Keratinocyte (primary cell): ENCODE measurements around the gene GFI1. TPM values are rescaled to one million over a fixed set of nuclear protein-coding genes. Genes with fewer than 3 reads are reported as not detected.

Experiments
- DNase-seq: peaks from one replicate; pipeline ENCODE4 v3.0.0-alpha.2; 2011; ENCODE audit warnings: low read depth, missing footprints, low spot score
- FAIRE-seq: peaks from 2 replicates; lab custom pipeline; 2011; peaks lifted over from hg19 to GRCh38; lab: Jason Lieb, UNC
- H2AFZ ChIP-seq: 2 replicates; pipeline ENCODE4 v1.6.0; 2012; ENCODE audit warnings: low read length, control low read depth, inconsistent platforms; ENCODE audit not compliant: control insufficient read depth
- H3K27ac ChIP-seq: 2 replicates; pipeline ENCODE4 v1.5.1; 2011; ENCODE audit warnings: low read length; ENCODE audit not compliant: control insufficient read depth, insufficient read depth
- H3K27me3 ChIP-seq: 3 replicates; pipeline ENCODE4 v1.6.0; 2011; ENCODE audit warnings: low read length; ENCODE audit not compliant: control insufficient read depth, insufficient read depth; ENCODE audit errors: extremely low read depth
- H3K36me3 ChIP-seq, 2 experiments: 2 replicates in 1 of 2; 3 replicates in 1 of 2; pipeline ENCODE4 v1.5.1; 2011; ENCODE audit warnings: low read length in 2 of 2, mild to moderate bottlenecking in 1 of 2; ENCODE audit not compliant: control insufficient read depth in 2 of 2, insufficient read depth in 2 of 2; ENCODE audit errors: extremely low read depth in 1 of 2
- H3K4me1 ChIP-seq: 3 replicates; pipeline ENCODE4 v1.5.1; 2011; ENCODE audit warnings: low read length; ENCODE audit not compliant: control insufficient read depth, insufficient read depth; ENCODE audit errors: extremely low read depth
- H3K4me2 ChIP-seq: 3 replicates; pipeline ENCODE4 v1.6.0; 2011; ENCODE audit warnings: low read depth, low read length; ENCODE audit not compliant: control insufficient read depth, insufficient read depth; ENCODE audit errors: extremely low read depth
- H3K4me3 ChIP-seq, 3 experiments: fragments of 200-600 bp in 1 of 3; sonication (generic) in 1 of 3; 2 replicates in 2 of 3; 3 replicates in 1 of 3; pipeline ENCODE4 v1.5.1; 2011 to 2016; ENCODE audit warnings: low read length in 3 of 3, mild to moderate bottlenecking in 3 of 3, control low read depth in 2 of 3, inconsistent platforms in 1 of 3, low read depth in 1 of 3, mixed read lengths in 1 of 3, mixed run types in 1 of 3, moderate library complexity in 1 of 3; ENCODE audit not compliant: control insufficient read depth in 2 of 3, insufficient read depth in 2 of 3; ENCODE audit errors: extremely low read depth in 1 of 3
- H3K79me2 ChIP-seq: 2 replicates; pipeline ENCODE4 v1.6.0; 2012; ENCODE audit warnings: low read length; ENCODE audit not compliant: control insufficient read depth, insufficient read depth
- H3K9ac ChIP-seq: 3 replicates; pipeline ENCODE4 v1.6.0; 2011; ENCODE audit warnings: low read length; ENCODE audit not compliant: control insufficient read depth, insufficient read depth; ENCODE audit errors: extremely low read depth
- H3K9me1 ChIP-seq: 3 replicates; pipeline ENCODE4 v1.6.0; 2011; ENCODE audit warnings: low read length; ENCODE audit not compliant: control insufficient read depth, insufficient read depth; ENCODE audit errors: extremely low read depth
- H3K9me3 ChIP-seq: 2 replicates; pipeline ENCODE4 v1.5.1; 2012; ENCODE audit warnings: low read depth, low read length; ENCODE audit not compliant: control insufficient read depth
- H4K20me1 ChIP-seq: 3 replicates; pipeline ENCODE4 v1.6.0; 2011; ENCODE audit warnings: low read length; ENCODE audit not compliant: control insufficient read depth, insufficient read depth; ENCODE audit errors: extremely low read depth
- CTCF ChIP-seq, 3 experiments: IDR thresholded peaks in 1 of 3; conservative IDR thresholded peaks in 1 of 3; optimal IDR thresholded peaks in 1 of 3; 2 replicates in 2 of 3; 3 replicates in 1 of 3; pipeline versions ENCODE3 to v1.5.1; 2011; ENCODE audit warnings: low read length in 3 of 3, mild to moderate bottlenecking in 3 of 3, moderate library complexity in 2 of 3, control low read depth in 1 of 3, inconsistent platforms in 1 of 3; ENCODE audit not compliant: insufficient read depth in 2 of 3; ENCODE audit errors: extremely low read depth in 1 of 3
- EZH2 ChIP-seq: IDR thresholded peaks from one replicate; pipeline ENCODE4 v1.6.1; 2012; ENCODE audit warnings: inconsistent platforms, mild to moderate bottlenecking, low read length, moderate library complexity
- dilution Hi-C: fragments of 300-500 bp; cut with MboI; formaldehyde crosslinking; loops from one replicate; pipeline ENCODE4 v1.7.0; 2020; ENCODE audit warnings: low sequenced_read_pairs; ENCODE audit not compliant: extremely low pct_ligation_motif_present
- polyA plus RNA-seq, 5 experiments: library from polyadenylated mRNA; depleted of rRNA in 3 of 5; stranded (reverse) in 3 of 5; stranded (forward) in 1 of 5; unstranded in 1 of 5; fragments of >200 nt; gene quantifications; 1 replicate in 1 of 5; 2 replicates in 3 of 5; 3 replicates in 1 of 5; pipeline versions ENCODE4 v1.2.1 to v1.2.3, GENCODE V29; 2011 to 2012; ENCODE audit warnings: missing spikeins in 2 of 5, low read depth in 1 of 5, low replicate concordance in 1 of 5

GFI1 gene
- polyA plus RNA-seq, 1 donor (not counting 4 experiments of a cell fraction or from before 2014, with no cell fraction given), result 0.17 TPM

- H3K9ac ChIP-seq, result no peak overlapping the region
- H3K4me2 ChIP-seq, result no peak overlapping the region
- DNase-seq, result no peak
- dilution Hi-C loops, result no loop called here
- no peaks in the 10 kb centered on the region for H3K9me1 ChIP-seq
- no peaks in the 10 kb centered on the region for H3K36me3 ChIP-seq
- H3K27ac ChIP-seq, result no peak overlapping the region
- no peaks in the 10 kb centered on the region for H4K20me1 ChIP-seq
- no peaks in the 10 kb centered on the region for H3K79me2 ChIP-seq
- H3K4me3 ChIP-seq, result no peak overlapping the region
- H3K9me3 ChIP-seq, result no peaks in the 10 kb centered on the region
- H2AFZ ChIP-seq, result no peak overlapping the region
- no peaks in the 10 kb centered on the region for H3K4me1 ChIP-seq
- no peak for FAIRE-seq
- H3K27me3 ChIP-seq, result peaks cover 12% of the 10 kb centered on the region
- no peak for TF ChIP-seq EZH2
- TF ChIP-seq CTCF (optimal IDR thresholded peaks at IDR 0.05 in 1 of 3, IDR thresholded peaks at IDR 0.05 in 1 of 3, conservative IDR thresholded peaks at IDR 0.05 in 1 of 3; ENCODE audit: extremely low read depth in 1 of 3, insufficient read depth in 2 of 3, low read length in 3 of 3), result no peak
Measured at GRCh38 chr1:92493139-92493538, 6.4 kb upstream of the GFI1 start.

DNA sequence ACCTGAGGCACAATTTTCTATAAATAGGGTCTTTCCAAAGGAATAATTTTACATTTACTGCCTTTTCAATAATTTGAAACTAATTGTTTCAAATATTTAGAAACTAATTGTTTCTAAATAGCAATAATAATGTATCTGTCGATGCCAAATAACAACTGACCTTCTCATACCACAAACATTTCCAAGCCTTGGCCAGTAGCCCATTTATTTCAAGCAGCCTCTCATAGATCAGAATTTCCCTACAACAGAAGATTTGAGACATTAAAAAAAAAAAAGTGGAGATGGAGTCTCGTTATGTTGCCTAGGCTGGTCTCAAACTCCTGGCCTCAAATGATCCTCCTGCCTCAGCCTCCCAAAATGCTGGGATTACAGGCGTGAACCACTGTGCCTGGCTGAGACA lies 2.1 kb upstream of the GFI1 start:
- Histone ChIP-seq H3K27me3 (peaks cover 51% of the 10 kb centered on the region), H3K79me2 (no peaks in the 10 kb centered on the region), H3K27ac (no peak overlapping the region), H3K4me2 (no peak overlapping the region), H3K36me3 (no peaks in the 10 kb centered on the region), H3K9ac (no peak overlapping the region), H3K9me1 (no peaks in the 10 kb centered on the region), H3K4me3 (no peak overlapping the region), H3K4me1 (peaks cover 14% of the 10 kb centered on the region), H2AFZ (no peak overlapping the region), H3K9me3 (no peaks in the 10 kb centered on the region), H4K20me1 (peaks cover 8% of the 10 kb centered on the region)
- FAIRE-seq (no peak), DNase-seq (no peak)
- dilution Hi-C loops, result no loop called here
- TF ChIP-seq EZH2 (no peak), CTCF (optimal IDR thresholded peaks at IDR 0.05 in 1 of 3, IDR thresholded peaks at IDR 0.05 in 1 of 3, conservative IDR thresholded peaks at IDR 0.05 in 1 of 3; ENCODE audit: extremely low read depth in 1 of 3, insufficient read depth in 2 of 3, low read length in 3 of 3) (no peak)
